Progenitor cell of endocrine pancreas (in vitro differentiated cells): ENCODE results near the gene PSMD13. TPM values are rescaled to one million over a fixed set of nuclear protein-coding genes. Genes with fewer than 3 reads are reported as not detected.

ENCODE experiments used
- DNase-seq: peaks from one replicate; pipeline ENCODE4 v3.0.0; 2021; ENCODE audit warnings: low spot score; ENCODE audit not compliant: unreplicated experiment
- H3K27ac Mint-ChIP-seq: 2 replicates; pipeline ENCODE4 v1.8.0; 2021; ENCODE audit warnings: mild to moderate bottlenecking, moderate library complexity, mixed read lengths
- H3K27me3 Mint-ChIP-seq: 2 replicates; pipeline ENCODE4 v1.8.0; 2021; ENCODE audit warnings: mixed read lengths
- H3K36me3 Mint-ChIP-seq: 2 replicates; pipeline ENCODE4 v1.8.0; 2022; ENCODE audit warnings: mixed read lengths; ENCODE audit not compliant: insufficient read depth
- H3K4me1 Mint-ChIP-seq: 2 replicates; pipeline ENCODE4 v1.8.0; 2021; ENCODE audit warnings: low read depth, mixed read lengths
- H3K4me3 Mint-ChIP-seq: 2 replicates; pipeline ENCODE4 v1.8.0; 2021; ENCODE audit warnings: low read depth, mild to moderate bottlenecking, moderate library complexity, mixed read lengths
- H3K9me3 Mint-ChIP-seq: 2 replicates; pipeline ENCODE4 v1.8.0; 2021; ENCODE audit warnings: low read depth, mixed read lengths
- total RNA-seq: library from RNA; stranded (reverse); gene quantifications from 2 replicates; pipeline ENCODE4 v1.2.1, GENCODE V29; 2021
- TF ChIP-seq, protein P1 (sequence below): fragments of 200-600 bp; sonication (generic); IDR thresholded peaks from one replicate; pipeline ENCODE4 v1.5.0; 2021; ENCODE audit warnings: antibody characterized with exemption, mild to moderate bottlenecking; ENCODE audit not compliant: unreplicated experiment

Gene PSMD13
- total RNA-seq, 1 donor from 2014 or later = 100 TPM

GRCh38 chr11:256952-257737 lies 20.4 kb downstream of the PSMD13 start:
- H3K27ac Mint-ChIP-seq = no peak overlapping the region

DNA sequence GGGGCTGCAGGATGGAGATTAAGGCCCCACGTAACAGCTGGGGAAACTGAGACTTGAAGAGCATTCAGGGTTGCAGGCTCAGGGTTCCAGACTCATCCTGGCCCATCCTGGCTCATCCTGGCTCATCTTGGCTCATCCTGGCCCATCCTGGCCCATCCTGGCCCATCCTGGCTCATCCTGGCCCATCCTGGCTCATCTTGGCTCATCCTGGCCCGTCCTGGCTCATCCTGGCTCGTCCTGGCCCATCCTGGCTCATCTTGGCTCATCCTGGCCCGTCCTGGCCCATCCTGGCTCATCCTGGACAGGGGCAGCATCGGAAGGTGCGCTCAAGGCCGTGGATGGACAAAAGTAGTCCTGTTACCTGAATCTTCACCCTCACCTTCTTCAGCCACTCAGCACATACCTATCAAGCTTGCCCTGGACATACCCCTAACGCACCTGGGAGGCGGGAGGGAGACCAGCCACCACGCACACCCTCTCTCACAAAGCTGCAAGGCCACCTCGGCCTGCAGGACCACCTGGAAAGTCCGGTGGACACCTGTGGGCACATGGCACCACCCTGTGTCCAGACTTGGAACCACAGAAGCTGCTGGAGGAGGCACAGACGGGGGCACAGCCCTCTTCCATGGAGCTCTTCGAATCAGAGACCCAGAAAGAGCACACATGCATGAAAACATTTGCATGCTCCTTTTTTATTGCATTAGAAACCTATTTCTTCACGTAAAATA lies 21.2 kb downstream of the PSMD13 start:
- H3K9me3 Mint-ChIP-seq = peaks cover 3% of the 10 kb centered on the region
- H3K27ac Mint-ChIP-seq = no peak overlapping the region
- H3K4me3 Mint-ChIP-seq = no peak overlapping the region
- TF ChIP-seq, protein P1, sequence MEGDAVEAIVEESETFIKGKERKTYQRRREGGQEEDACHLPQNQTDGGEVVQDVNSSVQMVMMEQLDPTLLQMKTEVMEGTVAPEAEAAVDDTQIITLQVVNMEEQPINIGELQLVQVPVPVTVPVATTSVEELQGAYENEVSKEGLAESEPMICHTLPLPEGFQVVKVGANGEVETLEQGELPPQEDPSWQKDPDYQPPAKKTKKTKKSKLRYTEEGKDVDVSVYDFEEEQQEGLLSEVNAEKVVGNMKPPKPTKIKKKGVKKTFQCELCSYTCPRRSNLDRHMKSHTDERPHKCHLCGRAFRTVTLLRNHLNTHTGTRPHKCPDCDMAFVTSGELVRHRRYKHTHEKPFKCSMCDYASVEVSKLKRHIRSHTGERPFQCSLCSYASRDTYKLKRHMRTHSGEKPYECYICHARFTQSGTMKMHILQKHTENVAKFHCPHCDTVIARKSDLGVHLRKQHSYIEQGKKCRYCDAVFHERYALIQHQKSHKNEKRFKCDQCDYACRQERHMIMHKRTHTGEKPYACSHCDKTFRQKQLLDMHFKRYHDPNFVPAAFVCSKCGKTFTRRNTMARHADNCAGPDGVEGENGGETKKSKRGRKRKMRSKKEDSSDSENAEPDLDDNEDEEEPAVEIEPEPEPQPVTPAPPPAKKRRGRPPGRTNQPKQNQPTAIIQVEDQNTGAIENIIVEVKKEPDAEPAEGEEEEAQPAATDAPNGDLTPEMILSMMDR = peak; percentile 38
- H3K27me3 Mint-ChIP-seq = peaks cover 4% of the 10 kb centered on the region
- no peak for DNase-seq
- H3K36me3 Mint-ChIP-seq = peaks cover 3% of the 10 kb centered on the region
- no peaks in the 10 kb centered on the region for H3K4me1 Mint-ChIP-seq

More at GRCh38 chr11:256952-257737, 20.4 kb downstream of the PSMD13 start:
- DNase-seq = no peak
- TF ChIP-seq, protein P1 = no peak
- Mint-ChIP-seq H3K36me3 (peaks cover 8% of the 10 kb centered on the region), H3K27me3 (peaks cover 4% of the 10 kb centered on the region), H3K4me3 (no peak overlapping the region), H3K4me1 (no peaks in the 10 kb centered on the region), H3K9me3 (peaks cover 3% of the 10 kb centered on the region)

DNA sequence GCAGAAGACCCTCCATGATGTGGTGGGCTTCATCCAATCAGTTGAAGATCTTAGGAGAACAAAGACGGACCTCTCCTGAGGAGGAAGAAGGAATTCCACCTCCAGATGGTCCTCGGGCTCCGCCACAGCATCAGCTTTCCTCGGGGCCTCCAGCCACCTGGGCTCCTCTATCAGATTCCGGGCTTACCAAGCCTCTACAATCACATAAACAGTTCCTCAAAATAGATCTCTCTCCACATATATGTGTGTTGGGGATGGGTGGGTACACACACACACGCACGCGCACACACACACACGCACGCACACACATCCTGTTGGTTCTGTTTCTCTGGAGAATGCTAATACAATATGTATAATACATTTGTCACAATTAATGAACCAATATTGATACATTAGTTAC lies 22.6 kb downstream of the PSMD13 start:
- H3K27ac Mint-ChIP-seq = no peak overlapping the region
- no peaks in the 10 kb centered on the region for H3K36me3 Mint-ChIP-seq
- H3K27me3 Mint-ChIP-seq = peaks cover 4% of the 10 kb centered on the region
- H3K4me3 Mint-ChIP-seq = no peak overlapping the region
- H3K4me1 Mint-ChIP-seq = no peaks in the 10 kb centered on the region
- TF ChIP-seq, protein P1 = no peak
- DNase-seq = no peak
- H3K9me3 Mint-ChIP-seq = peaks cover 3% of the 10 kb centered on the region

DNA sequence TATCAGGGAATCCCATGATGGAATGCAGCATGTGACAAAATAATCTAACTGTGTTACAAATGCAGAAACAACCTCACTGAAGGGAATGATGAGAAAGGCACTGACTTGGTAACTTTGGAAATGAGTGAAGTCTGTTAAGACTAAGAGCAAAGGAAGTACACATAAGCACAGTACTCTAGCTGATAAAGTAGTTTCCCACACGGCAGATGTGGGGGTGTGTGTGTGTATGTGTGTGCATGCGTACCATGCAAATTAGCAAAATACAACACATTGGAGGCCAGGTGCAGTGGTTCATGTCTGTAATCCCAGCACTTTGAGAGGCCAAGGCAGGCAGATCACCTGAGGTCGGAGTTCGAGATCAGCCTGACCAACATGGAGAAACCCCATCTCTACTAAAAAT lies 24.8 kb downstream of the PSMD13 start:
- H3K27ac Mint-ChIP-seq = no peak overlapping the region

More for the DNA sequence above, 24.8 kb downstream of the PSMD13 start:
- Mint-ChIP-seq H3K4me1 (no peaks in the 10 kb centered on the region), H3K9me3 (peaks cover 3% of the 10 kb centered on the region), H3K27me3 (peaks cover 4% of the 10 kb centered on the region), H3K4me3 (no peak overlapping the region), H3K36me3 (no peaks in the 10 kb centered on the region)
- no peak for DNase-seq
- TF ChIP-seq, protein P1 = no peak
